Measurements from ENCODE around the gene RBM41.
"Not testable (repeated sequence)": the region's sequence is repeated elsewhere in the genome, so short reads cannot be mapped to it uniquely, and the experiment has no call there.

The RBM41 gene

DNA sequence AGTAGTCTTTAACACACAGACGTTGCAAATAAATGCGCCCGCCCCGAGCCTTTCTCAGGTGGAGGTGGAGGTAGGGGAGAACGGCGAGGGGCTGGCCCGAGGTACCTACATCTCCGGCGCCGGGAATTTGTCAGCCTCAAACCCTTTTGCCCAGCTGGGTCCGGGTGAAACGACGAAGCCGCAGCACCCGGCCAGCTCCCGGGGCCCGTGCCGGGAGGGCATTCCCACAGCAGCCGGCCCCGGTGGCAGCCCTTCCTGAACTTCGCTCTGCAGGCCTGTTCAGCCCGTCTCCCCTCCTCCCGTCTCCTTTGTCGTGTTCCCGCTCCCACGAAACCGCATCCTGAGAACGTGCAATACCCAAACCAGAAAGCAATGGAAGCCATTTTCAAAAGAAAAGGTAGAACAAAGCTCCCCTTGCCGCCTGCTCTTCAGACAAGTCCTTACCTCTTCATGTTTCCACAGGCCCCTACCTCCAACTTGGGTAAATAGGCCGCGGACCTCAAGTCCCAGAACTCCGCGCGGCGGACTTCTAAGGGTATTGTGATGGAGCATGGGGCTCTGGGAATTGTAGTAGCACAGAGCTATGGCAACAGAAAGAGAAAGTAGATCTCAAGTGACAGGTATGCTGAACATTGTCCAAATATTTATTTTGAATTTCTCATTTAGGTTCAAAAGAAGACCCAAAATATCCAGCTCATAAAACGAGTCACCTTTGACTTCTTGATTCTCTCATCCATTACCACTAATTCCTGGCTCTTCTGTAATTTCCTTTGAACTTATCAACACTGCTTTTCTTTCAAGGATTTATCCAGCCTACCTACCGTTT is at the start of gene RBM41:
TSS of gene RBM41 (minus strand) at position 501 of the 826 bp plus-strand sequence. CDS start at position 452, 49 bp downstream.
- peak; percentile 51 for DNase-seq (ENCODE audit: low read depth)

GRCh38 chrX:107168257-107168656 is 49.6 kb upstream of the RBM41 start:
- DNase-seq (ENCODE audit: low read depth): no peak

DNA sequence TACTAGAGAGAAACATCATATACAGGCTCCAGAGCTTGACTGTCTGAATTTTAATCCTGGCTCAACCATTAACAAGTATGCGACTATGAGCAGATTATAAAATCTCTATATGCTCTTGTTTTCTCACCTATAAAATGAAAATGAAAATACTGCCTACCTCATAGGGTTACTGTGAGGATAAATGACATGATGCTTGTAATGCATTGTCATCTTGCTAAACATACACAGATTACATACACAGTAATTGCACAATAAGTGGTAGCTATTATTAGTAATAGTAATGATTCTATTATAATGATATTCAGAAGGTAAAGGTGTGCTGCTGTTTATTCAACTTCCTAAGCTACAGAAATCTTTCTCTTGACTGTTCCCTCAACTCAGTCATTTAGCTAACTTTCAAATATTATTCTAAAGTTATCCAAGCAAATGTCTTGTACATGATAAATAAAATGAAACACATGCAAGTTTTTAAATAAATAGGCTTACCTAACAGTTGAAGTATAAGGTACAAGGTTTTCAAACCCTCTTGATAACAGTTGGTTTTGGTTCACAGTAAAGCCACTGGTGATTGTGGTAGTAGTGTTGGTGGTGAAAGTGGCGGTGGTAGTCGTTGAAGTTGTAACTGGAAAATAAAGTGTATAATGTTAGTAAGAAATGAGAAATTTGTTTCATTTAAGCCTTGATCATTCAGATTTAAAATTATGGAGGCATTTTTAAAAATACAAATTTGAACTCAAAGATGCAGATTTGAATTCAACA is 48.7 kb upstream of the RBM41 start:
- DNase-seq (ENCODE audit: low read depth): no peak

GRCh38 chrX:107157618-107158017 is 39.0 kb upstream of the RBM41 start:
- not testable (repeated sequence) for DNase-seq (ENCODE audit: low read depth)

GRCh38 chrX:107155621-107156430 is 37.2 kb upstream of the RBM41 start:
- not testable (repeated sequence) for DNase-seq (ENCODE audit: low read depth)

DNA sequence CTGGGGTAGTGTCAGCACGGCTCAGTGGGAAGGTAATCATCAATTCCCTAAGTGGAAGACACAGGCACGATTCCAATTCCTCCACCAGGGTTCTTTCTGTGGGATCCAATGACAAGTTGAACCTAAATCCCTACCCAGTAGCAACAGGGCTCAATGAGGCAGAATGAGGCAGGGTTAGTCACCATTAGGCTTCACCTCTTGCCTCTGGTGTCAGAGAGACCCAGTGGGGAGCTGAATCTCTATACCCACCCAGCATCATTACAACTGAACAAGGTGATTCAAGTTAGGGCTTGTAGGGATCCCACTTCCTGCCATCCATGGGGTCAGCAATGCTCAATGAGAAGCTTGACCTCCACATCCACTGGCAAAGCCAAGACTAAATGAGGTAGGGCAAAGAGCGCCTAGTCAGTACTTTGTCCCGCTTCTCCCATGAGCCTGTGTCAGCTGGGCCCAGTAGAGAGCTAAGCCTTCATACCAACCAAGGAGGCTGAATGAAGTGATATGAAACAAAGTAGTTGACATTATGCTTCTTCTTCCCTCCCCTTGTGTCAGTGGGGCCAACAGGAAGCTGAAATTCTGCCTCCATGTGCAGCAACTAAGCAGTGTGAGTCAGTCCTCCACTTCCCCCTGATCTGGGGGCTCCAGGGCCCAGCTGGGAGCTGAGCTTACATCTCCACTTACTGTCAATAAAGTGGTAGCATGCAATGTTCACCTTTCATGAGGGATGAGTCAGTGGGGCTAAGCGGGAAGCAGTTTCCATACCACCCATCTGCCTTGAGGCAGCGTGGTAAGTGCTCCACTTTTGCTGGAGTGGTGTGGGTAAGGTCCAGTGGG is 36.4 kb upstream of the RBM41 start:
- DNase-seq (ENCODE audit: low read depth): no peak

GRCh38 chrX:107153005-107153404 is 34.4 kb upstream of the RBM41 start:
- DNase-seq (ENCODE audit: low read depth): no peak

- DNase-seq (ENCODE audit: low read depth): no peak
Observed at GRCh38 chrX:107146670-107147069, 28.0 kb upstream of the RBM41 start.

GRCh38 chrX:107135965-107136307 is 17.3 kb upstream of the RBM41 start:
- DNase-seq (ENCODE audit: low read depth): no peak

- no peak for DNase-seq (ENCODE audit: low read depth)
Observed at GRCh38 chrX:107135049-107135964, 16.7 kb upstream of the RBM41 start.

GRCh38 chrX:107123750-107124149 is 5.1 kb upstream of the RBM41 start:
- DNase-seq (ENCODE audit: low read depth): no peak

GRCh38 chrX:107119283-107119682 is 661 bp upstream of the RBM41 start:
- no peak for DNase-seq (ENCODE audit: low read depth)

GRCh38 chrX:107117993-107118321 is 665 bp downstream of the RBM41 start:
- DNase-seq (ENCODE audit: low read depth): no peak

DNA sequence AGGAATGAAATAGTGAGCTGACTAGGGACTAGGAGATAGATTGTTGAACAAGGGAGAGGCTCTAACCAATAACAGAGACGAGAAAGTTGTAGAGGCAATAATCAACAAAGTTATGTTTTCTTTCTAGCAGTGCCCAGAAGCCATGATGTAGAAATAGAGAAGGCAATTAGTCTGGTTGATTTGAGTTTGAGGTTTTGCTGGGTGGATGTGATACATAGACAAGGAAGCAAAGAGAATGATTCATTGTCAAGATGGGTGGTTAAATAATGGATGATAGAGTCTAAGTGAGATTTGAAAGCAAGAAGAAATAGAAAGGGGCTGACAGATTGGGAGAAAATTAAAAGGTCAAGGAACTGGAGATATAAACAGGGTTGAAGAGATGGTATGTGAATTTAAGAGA is 11.2 kb downstream of the RBM41 start:
- no peak for DNase-seq (ENCODE audit: low read depth)

DNA sequence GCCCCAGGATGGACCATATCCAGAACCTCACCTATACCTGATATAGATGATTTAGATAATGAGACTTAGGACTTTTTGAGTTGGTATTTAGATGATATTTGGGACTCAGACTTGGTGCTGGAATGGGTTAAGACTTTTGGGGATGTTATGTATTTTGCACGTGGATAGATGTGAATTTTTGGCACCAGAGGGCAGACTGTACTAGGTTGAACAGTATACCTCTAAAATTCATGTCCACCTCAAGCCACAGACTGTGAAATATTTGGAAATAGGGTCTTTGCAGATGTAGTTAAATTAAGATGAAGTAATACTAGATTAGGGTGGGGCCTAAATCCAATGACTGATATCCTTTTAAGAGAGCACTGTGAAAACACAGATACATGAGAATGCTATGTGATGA is 15.6 kb downstream of the RBM41 start:
- no peak for DNase-seq (ENCODE audit: low read depth)

DNA sequence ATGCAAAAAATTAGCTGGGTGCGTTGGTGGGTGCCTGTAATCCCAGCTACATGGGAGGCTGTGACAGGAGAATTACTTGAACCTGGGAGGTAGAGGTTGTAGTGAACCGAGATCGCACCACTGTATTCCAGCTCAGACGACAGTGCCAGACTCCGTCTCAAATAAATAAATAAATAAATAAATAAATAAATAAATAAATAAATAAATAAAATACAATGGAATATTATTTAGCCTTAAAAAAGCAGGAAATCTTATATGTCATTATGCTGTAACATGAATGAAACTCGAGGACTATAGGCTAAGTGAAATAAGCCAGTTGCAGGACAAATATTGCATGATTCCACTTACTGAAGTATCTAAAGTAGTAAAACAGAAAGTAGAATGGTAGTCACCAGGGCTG is 42.5 kb downstream of the RBM41 start:
- no peak for DNase-seq (ENCODE audit: low read depth)

DNA sequence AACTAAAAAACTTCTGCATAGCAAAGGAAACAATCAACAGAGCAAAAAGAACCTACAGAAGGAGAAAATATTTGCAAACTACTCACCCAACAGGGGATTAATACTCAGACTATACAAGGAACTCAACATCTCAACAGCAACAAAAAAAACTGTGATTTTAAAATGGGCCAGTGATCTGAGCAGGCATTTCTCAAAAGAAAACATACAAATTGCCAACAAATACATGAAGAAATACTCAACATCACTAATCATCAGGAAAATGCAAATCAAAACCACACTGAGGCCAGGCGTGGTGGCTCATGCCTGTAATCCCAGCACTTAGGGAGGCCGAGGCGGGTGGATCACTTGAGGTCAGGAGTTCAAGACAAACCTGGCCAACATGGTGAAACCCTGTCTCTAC is 60.9 kb downstream of the RBM41 start:
- DNase-seq (ENCODE audit: low read depth): not testable (repeated sequence)

- no peak for DNase-seq (ENCODE audit: low read depth)
Observed at GRCh38 chrX:107054978-107055377, 63.6 kb downstream of the RBM41 start.

DNA sequence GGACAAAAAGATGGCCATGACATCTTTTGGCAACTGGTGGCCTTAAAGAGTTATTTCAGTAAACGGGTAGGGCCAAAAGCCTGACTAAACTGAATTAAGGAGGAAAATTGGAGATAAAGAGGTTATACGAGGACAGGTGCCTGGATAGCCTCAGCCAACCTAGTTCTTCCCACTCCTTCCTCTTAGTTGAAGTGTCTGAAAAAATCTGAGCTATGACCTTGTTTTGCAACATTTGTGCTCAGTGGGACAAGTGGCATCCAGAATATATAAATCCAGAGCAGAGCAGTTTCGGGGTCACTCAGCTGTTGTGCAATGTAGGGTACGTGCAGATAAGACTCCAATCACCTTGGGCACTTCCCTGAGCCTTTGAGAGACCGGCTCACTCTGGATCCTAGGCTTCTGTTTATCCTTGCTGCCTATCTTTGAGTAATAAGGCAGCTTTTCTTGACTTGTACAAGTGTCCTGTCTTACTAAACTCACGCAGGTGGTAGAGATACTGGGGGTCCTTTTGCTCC is 68.4 kb downstream of the RBM41 start:
- no peak for DNase-seq (ENCODE audit: low read depth)

GRCh38 chrX:107047622-107048021 is 71.0 kb downstream of the RBM41 start:
- no peak for DNase-seq (ENCODE audit: low read depth)

Data from activated T-cell treated with anti-CD3 and anti-CD28 coated beads for 48 hours (primary cell).